Fibroblast of skin of scalp (primary cell): ENCODE data around the gene HSPBP1.
"Not testable (repeated sequence)": the region's sequence is repeated elsewhere in the genome, so short reads cannot be mapped to it uniquely, and the experiment has no call there.

Experiments used
- DNase-seq: peaks from one replicate; pipeline ENCODE4 v3.0.0-alpha.2; 2013

Gene HSPBP1

DNA sequence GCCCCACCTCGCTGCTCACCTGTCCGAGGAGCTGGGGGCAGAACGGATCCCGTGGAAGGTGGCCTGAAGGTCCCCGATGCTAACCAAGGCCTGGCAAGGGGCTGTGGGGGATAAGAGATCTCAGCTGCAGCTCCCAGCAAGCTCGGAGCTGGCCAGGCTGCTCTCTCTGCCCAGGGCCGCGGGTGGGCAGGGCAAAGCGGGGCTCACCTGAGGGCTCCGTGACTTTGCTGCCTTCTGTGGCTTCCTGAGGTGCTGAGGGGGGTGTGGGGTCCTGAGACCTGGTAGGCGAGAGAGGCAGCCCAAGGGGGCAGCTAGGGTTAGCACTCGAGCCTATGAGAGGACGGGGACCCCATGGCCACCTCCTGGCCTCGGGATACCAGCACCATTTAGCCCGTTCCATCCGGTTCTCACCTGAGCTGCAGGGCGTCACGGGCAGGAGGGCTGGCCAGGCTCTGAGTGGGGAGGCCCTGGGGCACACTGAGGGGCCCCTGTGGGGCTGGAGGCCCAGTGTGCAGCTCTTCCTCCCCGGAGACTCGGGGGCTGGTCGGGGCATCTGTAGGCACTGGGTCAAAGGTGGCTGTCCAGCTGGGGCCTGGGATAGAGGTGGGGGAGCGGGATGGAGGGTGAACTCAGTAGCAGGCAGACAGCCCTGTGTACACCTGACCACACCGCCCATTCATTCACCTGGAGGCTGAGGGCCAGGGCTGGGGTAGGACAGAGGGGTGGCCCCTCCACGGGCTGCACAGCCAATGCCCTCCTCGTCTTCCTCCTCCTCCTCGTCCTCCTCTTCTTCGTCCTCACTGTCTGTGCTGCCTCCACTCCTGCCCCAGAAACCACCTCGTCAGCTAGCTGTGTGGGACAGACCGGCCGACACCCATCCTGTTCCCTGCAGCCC lies 48.3 kb downstream of the HSPBP1 start:
- DNase-seq, result no peak

DNA sequence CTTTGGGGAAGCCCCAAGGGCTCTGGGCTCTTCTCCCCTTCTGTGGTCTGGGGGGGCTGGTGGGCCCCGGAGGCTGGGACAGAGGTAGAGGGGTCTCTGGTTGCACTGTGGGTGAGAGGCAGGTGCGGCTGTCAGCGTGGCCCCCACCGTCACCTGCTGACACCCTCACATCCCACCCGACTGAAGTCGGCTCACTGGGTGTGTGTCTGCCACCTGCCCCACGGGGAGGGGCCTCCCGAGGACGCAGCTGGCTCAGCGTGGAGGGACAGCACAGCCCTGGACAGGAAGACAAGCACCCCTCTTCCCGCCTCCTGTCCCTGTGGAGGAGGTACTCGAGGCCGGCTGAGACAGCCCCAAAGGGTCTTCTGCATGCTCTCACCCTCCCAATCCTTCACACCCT lies 49.1 kb downstream of the HSPBP1 start:
- DNase-seq, result no peak

DNA sequence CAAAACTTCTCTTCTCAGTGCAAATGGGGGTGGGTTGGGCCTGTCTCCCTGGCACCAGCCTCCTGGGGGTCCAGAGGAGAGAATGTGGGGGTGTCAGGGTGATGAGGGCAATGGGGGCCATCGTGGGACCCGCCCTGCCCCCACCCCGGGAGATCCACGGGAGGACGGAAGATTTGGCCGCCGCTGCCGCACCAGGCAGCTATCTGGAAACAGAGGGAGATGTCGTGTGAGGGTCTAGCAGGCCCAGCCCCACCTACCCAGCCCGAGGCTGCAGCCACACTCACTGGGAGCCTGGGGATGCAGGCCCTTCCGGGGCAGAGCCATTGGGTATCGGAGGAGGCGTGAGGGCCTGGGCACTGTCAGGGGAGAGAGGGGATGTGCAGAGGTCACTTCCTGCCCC lies 49.6 kb downstream of the HSPBP1 start:
- no peak for DNase-seq

DNA sequence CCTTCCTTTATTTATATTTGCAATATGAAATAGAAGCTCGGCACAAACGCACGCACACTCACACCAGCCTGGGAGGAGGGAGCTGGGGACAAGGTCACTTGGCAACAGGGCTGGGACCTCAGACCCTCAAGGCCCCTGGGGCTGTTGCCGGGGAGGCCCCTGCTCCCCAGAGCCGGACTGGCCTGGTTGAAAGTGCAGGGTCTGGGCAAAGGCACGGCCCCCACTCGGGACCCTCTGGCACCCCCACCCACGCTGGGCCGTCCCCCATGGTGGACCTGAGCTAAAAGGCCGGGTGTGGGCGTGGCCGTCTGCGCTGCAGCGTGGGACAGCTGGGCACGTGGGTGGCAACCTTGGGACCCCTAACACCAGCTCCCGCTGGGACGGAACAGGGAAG lies 50.1 kb downstream of the HSPBP1 start:
- DNase-seq, result no peak

DNA sequence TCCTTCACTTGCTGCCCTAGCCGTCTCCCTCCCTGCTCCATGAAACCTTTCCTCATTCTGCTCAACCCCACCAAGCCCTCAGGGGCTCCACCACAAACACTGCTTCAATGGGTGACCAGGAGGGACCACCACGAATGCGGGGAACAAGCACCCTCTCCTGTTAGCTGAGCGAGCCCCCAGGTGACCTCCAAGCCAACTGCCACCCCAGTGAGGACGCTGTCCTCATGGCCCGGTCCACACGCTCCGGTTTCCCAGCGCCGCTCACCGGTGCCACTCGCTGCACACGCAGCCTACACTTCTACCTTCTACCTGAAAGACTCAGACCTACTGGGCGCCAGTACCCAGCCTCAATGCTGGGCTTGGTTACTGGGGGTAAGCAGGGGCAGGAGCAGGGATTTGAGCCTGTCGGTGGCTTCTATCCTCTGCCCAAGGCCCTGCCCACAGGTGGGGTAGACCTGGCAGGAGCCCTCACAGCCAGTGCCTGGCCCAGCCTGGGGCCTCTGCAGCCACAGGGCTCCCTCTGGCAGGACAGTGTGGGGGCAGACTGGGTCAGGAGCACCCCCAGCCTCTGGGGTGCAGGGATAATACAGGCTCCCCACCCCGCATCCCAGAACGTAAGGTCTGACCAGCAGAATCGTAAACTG lies 50.6 kb downstream of the HSPBP1 start:
- DNase-seq, result no peak

DNA sequence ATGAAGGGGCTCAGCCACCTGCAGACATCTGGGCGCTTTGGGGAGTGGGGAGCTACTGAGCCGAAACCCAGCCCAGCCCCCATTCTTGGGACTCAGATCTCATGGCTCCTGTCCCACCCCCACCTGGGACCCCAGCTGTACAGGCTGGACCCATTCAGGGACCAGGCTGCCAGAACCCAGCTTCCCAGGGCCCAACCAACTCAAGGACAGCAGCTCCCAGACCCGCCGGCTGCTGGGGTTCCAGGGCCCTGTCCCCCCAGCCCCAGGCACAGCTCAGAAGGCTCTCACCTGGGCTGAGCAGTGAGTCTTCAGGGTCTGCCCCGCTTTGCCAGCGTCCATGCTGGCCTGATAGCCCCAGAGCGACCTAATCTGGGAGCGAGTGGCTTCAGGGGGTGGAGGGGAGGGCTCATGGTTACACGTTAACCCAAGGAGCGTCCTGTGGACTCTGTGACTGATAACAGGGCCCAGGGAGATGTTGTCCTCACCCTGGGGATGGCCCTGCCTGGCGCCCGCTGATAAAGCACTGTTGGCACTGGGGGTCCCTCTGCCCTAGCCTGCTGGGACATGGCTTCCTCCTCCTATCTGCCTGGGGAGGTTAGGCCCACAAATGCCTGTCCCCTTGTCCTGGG lies 51.4 kb downstream of the HSPBP1 start, which contains the start of gene TMEM86B:
Gene TMEM86B (minus strand): TSS at position 361 of the 629 bp plus-strand sequence. CDS start 22 bp downstream, at position 339.
- no peak for DNase-seq

DNA sequence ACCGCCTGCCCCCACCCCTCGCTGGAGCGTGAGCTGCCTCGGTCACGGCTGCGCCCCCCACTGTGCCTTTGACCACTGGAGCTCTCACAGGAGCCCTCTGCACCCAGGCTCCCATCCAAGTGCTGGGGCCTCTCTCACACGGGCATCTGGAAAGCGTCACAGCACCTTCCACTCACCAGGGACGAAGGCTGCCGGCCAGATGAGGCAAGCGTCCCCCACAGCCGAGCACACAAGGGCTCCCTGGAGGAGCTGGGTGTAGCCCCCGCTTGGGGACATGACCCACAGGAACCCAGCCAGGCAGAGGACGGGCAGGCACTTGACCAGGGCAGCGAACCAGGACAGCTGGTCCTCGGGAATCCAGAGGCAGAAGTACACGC lies 51.9 kb downstream of the HSPBP1 start:
- no peak for DNase-seq

DNA sequence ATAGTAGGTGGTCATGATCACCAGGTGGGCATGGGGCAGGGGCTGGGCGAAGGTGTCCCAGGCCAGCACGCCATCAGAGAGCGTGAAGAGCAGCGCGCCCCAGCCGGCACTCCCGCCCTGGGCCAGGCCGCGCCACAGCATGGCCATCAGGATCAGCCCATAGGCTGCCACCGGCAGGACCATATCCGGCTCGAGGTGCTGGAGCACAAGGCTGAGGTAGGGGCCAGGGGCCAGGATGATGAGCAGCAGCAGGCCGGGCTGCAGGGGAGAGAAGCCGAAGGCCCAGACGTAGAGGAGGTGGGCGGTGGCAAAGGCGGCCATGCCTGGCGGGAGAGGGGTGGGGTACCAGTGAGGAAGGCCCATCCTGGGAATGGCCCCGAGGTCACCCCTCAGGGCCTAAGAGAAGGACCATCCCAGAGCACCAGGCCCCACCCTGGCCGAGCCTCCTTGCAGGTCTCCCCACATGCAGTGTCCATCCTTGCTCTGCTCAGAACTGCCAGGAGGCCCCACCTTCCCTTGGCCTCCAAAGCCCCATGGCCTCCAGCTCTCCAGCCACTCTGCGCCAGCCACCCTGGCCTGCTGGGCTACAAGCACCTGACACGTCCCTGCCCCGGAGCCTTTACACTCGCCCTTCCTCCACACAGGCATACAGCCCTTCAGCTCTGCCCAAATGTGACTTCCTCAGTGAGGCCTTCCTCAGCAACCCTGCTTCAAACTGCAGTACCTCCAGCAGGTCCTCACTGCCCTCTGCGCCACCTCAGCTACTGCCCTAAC lies 52.5 kb downstream of the HSPBP1 start:
- DNase-seq, result no peak

DNA sequence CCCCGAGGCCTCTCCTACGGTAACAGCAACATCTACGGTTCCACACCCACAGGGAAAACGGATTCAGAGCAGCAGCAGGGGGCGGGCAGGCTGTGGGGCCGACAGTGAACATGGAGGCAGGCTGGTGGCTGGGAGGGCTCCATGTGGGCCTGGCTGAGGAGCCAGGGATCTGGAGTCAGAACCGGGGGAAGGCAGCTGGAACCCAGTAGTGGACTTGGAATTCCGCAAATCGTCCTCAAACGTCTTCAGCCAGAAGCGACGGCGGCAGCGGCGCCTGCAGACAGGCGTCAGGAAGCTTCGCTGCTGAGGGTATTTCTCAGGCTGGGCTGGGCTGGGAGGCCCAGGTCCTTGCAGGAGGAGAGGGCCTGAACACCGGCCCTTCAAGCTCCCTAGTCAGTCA lies 53.1 kb downstream of the HSPBP1 start:
- DNase-seq, result no peak

DNA sequence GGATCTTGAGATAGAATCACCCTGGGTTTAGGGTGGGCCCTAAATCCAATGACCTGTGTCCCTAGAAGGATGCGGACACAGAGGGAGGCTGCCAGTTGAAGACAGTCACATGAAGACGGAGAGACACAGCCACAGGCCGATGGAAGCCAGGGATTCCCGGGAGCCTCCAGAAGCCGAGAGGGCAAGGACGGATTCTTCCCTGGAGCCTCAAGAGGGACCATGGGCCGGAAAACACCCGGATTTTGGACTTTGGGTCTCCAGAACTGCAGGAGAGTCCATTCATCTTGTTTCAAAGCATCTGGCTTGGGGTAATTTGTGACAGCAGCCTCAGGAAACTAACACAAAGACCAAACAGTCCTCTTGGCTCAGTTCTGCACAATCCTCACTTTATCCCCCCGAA lies 53.6 kb downstream of the HSPBP1 start:
- no peak for DNase-seq

DNA sequence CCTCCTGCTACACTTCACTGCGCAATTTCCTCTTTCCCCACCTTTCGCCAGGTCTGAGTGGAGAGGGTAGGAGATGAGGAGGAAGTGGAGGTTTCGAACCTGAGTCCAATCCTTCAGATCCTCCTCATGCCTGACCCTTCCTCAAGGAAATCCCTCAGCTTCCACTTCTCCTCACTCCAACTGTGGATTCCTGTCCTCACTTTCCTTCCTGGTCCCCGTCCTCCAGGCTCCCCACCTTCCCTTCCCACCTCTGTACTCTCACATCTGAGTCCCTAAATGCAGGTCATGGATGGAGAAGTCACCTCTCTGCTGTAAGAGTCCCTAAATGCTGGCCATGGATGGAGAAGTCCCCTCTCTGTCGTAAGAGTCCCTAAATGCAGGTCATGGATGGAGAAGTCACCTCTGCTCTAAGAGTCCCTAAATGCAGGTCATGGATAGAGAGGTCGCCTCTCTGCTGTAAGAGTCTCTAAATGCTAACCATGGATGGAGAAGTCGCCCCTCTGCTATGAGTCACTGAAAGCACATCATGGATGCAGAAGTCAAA lies 54.4 kb downstream of the HSPBP1 start:
- no peak for DNase-seq

DNA sequence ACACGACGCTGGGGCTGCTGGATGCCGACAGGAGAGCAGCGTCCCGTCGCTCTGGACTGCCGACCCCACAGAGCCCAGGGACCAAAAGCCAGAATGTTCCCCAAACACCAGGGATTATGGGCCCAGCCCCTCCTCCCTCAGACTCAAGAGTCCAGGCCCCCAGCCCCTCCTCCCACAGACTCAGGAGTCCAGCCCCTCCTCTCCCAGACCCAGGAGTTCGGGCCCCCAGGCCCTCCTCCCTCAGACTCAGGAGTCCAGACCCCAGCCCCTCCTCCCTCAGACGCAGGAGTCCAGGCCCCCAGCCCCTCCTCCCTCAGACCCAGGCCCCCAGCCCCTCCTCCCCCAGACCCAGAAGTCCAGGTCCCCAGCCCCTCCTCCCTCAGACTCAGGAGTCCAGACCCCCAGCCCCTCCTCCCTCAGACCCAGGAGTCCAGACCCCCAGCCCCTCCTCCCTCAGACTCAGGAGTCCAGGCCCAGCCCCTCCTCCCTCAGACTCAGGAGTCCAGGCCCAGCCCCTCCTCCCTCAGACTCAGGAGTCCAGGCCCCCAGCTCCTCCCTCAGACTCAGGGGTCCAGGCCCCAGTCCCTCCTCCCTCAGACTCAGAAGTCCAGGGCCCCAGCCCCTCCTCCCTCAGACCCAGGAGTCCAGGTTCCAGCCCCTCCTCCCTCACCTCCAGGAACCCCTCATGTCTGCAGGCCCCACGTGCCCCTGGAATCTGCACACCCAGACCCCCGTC lies 55.1 kb downstream of the HSPBP1 start:
- not testable (repeated sequence) for DNase-seq

DNA sequence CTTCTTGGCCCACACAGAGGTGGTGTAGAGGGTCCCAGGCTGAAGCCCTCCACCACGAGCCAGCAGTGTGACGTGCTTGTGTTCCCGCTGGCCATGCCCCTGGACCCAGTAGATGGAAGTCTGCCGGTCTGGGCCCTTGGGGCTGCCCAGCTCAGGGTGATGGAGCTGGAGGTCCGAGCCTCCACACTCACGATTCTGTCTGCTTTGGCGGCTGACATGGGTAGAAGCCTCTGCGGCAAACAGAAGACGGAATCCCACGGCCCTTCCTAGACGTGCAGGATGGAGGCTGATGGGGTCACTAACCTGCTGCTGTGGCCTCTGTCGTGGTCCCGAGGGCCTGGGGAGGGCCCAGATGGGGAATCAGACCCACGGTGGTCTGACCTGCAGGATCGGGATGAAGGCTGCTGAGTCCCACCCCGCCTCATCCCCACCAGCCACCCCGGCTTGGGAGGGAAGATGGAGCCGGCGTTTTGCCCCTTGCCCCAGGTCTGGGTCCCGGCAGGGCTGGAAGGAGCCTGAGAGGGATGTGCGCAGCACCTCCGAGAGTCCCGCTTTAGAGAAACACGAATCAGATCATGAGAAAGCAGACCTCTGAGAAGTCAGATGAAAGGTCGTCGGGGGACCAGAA lies 55.8 kb downstream of the HSPBP1 start:
- no peak for DNase-seq

DNA sequence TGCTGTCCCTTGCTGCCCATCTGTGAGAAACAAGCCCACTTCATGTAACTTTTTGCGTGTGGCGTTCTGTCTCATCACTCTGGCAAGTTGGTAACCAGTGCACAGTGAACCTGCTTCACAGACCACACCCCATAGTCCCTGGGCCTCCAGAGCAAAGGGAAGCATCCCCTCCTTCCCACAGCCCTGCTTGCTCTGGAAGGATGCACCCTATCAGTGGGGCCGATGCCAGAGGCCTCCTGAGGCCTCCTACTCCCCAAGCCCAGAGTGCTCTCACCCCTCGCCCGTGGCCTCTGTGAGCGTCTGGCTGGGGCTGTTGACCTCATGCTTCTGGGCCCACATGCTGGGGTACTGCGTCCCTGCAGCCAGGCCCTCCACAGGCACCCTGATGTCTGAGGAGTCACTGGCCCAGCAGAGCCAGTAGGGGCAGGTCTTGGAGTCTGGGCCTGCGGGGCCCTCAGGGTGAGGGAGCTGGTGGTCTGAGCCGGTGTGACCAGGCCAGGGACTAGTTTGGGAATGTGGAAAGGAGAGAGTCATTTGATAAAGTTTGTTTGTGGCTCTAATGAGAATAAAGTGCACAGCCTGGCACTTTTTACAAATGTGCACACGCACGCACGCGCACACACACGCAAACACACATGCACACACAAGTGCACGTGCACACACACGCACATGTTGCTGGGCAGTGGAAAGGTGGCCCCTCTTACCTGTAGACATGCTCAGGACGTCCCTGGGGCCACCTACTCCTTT lies 56.4 kb downstream of the HSPBP1 start:
- DNase-seq, result no peak

DNA sequence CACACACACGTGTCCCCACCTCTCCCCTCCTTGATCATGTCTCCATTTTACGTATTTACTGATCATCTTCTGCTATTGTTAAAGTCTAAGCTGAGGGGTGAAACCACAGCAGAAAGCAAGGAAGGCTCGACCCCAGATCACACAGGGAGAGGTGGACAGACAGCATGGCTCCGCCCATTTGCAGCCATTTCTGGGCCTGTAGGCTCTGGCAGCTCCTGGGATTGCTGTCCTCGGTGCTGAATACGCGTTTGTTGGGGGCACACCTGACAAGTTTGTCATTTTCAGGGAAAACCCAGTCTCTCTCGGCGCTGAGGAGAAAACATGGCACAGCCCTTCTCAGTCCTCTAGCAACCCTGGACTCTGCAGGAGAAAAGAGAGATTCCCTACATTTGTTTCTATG lies 59.4 kb downstream of the HSPBP1 start:
- no peak for DNase-seq

DNA sequence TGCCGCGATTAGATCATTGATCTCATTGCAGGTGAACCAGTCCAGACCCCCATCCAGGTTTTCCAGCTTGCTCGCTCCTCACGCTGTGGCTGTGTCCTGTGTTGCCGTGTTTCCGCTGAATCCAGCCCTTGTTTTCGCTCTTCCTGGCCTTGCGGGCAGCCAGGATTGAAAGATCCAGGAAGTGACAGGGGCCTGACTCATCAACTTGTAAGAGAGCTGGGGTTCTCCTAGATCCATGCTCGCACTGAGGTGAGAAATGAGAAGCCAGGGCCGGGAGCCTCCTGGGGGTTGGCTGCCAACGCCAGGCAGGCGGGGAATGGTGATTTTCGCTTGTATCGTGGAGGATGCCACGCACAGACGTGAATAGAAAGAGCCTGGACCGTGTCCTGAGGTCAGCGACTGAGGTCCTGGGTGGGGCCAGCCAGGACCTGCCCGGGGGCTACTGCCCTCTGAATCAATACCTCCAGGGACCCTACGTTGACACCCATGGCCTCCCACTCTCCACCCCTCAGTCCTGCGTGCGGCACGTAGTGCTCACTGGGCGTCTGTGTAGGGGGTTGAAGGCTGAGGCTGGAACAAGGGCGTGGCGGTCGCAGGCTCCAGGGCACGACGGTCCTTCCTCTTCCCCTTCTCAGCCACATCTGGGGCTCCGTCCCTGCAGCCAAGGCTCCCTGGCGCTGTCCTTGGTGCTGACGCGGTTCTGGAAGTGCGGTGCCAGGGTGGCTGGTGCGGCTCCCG lies 63.3 kb downstream of the HSPBP1 start:
- DNase-seq, result peak; percentile 99

DNA sequence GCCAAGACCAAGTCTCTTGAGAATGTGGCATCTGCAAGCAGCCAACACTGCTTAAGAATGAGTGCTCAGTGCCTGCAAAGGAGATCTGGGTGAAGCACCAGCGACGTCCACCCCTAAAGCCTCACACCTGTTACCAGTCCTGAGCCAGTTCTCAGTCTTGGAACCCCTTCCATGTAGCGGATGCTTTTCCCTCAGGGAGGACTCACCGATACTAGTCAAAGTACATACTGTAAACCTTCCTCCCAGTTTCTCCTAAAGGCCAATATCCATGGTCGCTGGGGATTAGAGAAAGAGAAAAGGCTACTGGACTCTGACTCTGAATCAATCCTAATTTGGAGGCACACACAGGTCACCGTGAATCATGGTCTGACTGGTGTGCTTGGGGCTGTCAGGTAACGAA lies 66.4 kb downstream of the HSPBP1 start:
- DNase-seq, result no peak

DNA sequence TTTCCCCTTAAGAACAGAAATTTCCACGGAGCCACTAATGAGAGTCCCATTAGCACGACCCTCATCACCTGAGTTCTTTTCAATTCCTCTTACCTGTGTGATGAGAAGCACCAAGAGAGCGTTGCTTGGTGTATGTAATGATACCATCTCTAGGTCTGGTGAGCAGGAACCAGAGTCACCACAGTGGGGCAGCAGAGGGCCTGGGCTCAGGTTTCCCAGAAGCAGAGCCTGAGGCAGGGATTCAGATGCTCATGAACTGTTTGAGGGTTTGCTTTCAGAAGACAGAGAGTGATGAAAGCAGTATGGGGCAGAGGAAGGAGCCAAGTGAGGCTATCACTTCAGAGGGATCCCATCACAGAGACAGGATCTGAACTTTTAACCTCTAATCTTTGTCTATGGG lies 67.5 kb downstream of the HSPBP1 start:
- DNase-seq, result no peak
